ENCODE measurements around the gene CD300C. TPM values are rescaled to one million over a fixed set of nuclear protein-coding genes. Genes with fewer than 3 reads are reported as not detected.

Gene CD300C
- total and polyA plus RNA-seq, 4 donors: 1.2 to 24.0 (median 10.2) TPM

DNA sequence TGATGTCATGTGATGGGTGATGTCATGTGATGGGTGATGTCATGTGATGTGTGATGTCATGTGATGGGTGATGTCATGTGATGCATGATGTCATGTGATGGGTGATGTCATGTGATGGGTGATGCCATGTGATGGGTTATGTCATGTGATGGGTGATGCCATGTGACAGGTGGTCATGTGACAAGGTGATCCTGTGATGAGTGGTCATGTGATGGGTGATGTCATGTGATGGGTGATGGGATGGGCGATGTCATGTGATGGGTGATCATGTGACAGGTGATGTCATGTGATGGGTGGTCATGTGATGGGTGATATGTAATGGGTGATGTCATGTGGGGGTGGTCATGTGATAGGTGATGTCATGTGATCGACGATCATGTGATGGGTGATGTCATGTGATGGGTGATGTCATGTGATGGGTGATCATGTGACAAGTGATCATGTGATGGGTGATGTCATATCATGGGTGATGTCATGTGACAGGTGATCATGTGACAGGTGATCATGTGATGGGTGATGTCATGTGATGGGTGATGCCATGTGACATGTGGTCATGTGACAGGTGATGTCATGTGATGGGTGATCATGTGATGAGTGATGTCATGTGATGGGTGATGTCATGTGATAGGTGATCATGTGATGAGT, 31.8 kb downstream of the CD300C start:
- no peaks in the 10 kb centered on the region for H3K36me3 ChIP-seq (ENCODE audit: control insufficient read depth in 4 of 4, insufficient read depth in 4 of 4, low read length in 4 of 4)
- no peak overlapping the region for H3K4me3 ChIP-seq
- WGBS, 2 donors: 69 to 98% methylated on average over 3 of the region's 3 CpGs
- no peak overlapping the region for H3K9ac ChIP-seq (ENCODE audit: insufficient read depth in 1 of 2, low read length in 2 of 2)
- peaks cover 0 to 8% (median 0%) of the 10 kb centered on the region in 4 donors for H3K9me3 ChIP-seq (ENCODE audit: control insufficient read depth in 4 of 4, insufficient read depth in 3 of 4, low read length in 3 of 4)
- TF ChIP-seq, protein P1, sequence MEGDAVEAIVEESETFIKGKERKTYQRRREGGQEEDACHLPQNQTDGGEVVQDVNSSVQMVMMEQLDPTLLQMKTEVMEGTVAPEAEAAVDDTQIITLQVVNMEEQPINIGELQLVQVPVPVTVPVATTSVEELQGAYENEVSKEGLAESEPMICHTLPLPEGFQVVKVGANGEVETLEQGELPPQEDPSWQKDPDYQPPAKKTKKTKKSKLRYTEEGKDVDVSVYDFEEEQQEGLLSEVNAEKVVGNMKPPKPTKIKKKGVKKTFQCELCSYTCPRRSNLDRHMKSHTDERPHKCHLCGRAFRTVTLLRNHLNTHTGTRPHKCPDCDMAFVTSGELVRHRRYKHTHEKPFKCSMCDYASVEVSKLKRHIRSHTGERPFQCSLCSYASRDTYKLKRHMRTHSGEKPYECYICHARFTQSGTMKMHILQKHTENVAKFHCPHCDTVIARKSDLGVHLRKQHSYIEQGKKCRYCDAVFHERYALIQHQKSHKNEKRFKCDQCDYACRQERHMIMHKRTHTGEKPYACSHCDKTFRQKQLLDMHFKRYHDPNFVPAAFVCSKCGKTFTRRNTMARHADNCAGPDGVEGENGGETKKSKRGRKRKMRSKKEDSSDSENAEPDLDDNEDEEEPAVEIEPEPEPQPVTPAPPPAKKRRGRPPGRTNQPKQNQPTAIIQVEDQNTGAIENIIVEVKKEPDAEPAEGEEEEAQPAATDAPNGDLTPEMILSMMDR (IDR thresholded peaks at IDR 0.05; ENCODE audit: control extremely low read depth, extremely low read depth): no peak
- ATAC-seq (ENCODE audit: insufficient read depth, low FRiP score) (no peak), DNase-seq (peak; percentile 52 to 76 (median 57))
- H3K27me3 ChIP-seq (ENCODE audit: control insufficient read depth in 3 of 3, insufficient read depth in 3 of 3, low read length in 2 of 3): no peaks in the 10 kb centered on the region
- no peak overlapping the region for H3K27ac ChIP-seq (ENCODE audit: low read depth in 1 of 2, low read length in 1 of 2)
- H3K4me1 ChIP-seq (ENCODE audit: control insufficient read depth in 5 of 5, insufficient read depth in 5 of 5, low read length in 5 of 5): no peaks in the 10 kb centered on the region

DNA sequence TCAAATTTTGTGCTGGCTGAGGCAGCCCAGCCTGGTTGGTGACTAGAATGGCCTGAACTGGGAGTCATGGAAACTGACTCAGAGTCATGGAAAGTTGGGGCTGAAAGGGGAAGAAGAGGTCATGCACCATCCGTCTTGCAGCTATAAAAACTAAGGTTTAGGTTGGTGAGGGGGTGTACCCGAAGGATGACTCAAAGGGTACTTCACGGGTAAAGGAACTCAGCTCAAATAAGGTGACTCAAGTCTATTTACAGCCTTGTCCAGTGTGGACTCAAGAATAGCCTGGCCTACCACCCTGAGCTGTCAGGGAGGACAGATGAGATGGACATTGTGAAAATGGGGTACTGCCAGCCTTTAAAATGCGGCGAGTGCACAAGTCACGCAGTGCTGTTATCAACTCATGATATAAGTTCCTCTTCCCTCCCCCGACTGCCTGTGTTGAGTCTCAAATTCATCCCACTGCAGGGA, 33.3 kb downstream of the CD300C start:
- ATAC-seq (ENCODE audit: insufficient read depth, low FRiP score) (no peak), DNase-seq (no peak)
- no peak overlapping the region for H3K9ac ChIP-seq (ENCODE audit: insufficient read depth in 1 of 2, low read length in 2 of 2)
- H3K9me3 ChIP-seq (ENCODE audit: control insufficient read depth in 4 of 4, insufficient read depth in 3 of 4, low read length in 3 of 4): peaks cover 0 to 8% (median 0%) of the 10 kb centered on the region in 4 donors
- 38 to 61% methylated on average over 7 of the region's 7 CpGs for WGBS, 2 donors
- peak overlapping the region in 1 of 2 donors; percentile 62 for H3K27ac ChIP-seq (ENCODE audit: low read depth in 1 of 2, low read length in 1 of 2)
- no peaks in the 10 kb centered on the region for H3K27me3 ChIP-seq (ENCODE audit: control insufficient read depth in 3 of 3, insufficient read depth in 3 of 3, low read length in 2 of 3)
- no peaks in the 10 kb centered on the region for H3K4me1 ChIP-seq (ENCODE audit: control insufficient read depth in 5 of 5, insufficient read depth in 5 of 5, low read length in 5 of 5)
- H3K36me3 ChIP-seq (ENCODE audit: control insufficient read depth in 4 of 4, insufficient read depth in 4 of 4, low read length in 4 of 4): no peaks in the 10 kb centered on the region
- TF ChIP-seq, protein P1 (IDR thresholded peaks at IDR 0.05; ENCODE audit: control extremely low read depth, extremely low read depth): no peak
- H3K4me3 ChIP-seq: no peak overlapping the region

DNA sequence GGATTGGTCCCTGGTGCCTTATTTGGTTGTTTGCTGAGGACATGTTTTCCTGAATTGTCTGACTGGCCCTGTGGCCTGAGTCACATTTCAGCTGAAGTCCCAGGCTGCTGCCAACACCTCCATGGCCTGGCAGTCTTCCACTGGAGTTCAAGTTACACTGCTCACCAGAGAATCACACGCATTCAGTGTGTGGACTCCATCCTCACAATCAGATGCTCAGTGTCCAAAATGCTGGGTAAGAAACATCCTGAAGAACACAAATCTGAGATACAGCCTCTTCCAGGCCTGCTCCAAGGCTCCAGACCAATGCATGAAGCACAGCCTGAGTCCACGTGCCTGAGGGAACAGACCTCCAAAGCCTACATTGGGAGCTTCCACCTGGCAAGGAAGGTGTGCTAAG, 33.9 kb downstream of the CD300C start:
- TF ChIP-seq, protein P1 (IDR thresholded peaks at IDR 0.05; ENCODE audit: control extremely low read depth, extremely low read depth): no peak
- H3K27me3 ChIP-seq (ENCODE audit: control insufficient read depth in 3 of 3, insufficient read depth in 3 of 3, low read length in 2 of 3): no peaks in the 10 kb centered on the region
- no peaks in the 10 kb centered on the region for H3K36me3 ChIP-seq (ENCODE audit: control insufficient read depth in 4 of 4, insufficient read depth in 4 of 4, low read length in 4 of 4)
- no peaks in the 10 kb centered on the region for H3K4me1 ChIP-seq (ENCODE audit: control insufficient read depth in 5 of 5, insufficient read depth in 5 of 5, low read length in 5 of 5)
- H3K4me3 ChIP-seq: no peak overlapping the region
- no peak for ATAC-seq (ENCODE audit: insufficient read depth, low FRiP score)
- H3K27ac ChIP-seq (ENCODE audit: low read depth in 1 of 2, low read length in 1 of 2): peak overlapping the region in 1 of 2 donors; percentile 29
- peak in 1 of 3 donors; percentile 10 for DNase-seq
- H3K9me3 ChIP-seq (ENCODE audit: control insufficient read depth in 4 of 4, insufficient read depth in 3 of 4, low read length in 3 of 4): peaks cover 0 to 8% (median 0%) of the 10 kb centered on the region in 4 donors
- no peak overlapping the region for H3K9ac ChIP-seq (ENCODE audit: insufficient read depth in 1 of 2, low read length in 2 of 2)
- 90 to 93% methylated on average over 2 of the region's 2 CpGs for WGBS, 2 donors

Measured in lung (tissue), 12 donors.